D721Med (cell line): ENCODE measurements around the gene RUNX1.

Experiments
- DNase-seq: peaks from one replicate; pipeline ENCODE4 v3.0.0; 2011; ENCODE audit warnings: low spot score; ENCODE audit not compliant: insufficient read length
- FAIRE-seq: peaks from 2 replicates; lab custom pipeline; 2011; peaks lifted over from hg19 to GRCh38; lab: Jason Lieb, UNC
- CTCF ChIP-seq: IDR thresholded peaks from 2 replicates; pipeline ENCODE4 v1.5.1; 2012; ENCODE audit warnings: mild to moderate bottlenecking, control low read depth; ENCODE audit not compliant: insufficient read depth; ENCODE audit errors: missing control alignments

Gene RUNX1

GRCh38 chr21:34887105-34887442, 162.0 kb downstream of the RUNX1 start:
- no peak for TF ChIP-seq CTCF
- DNase-seq (no peak), FAIRE-seq (no peak)

- DNase-seq (no peak), FAIRE-seq (no peak)
- TF ChIP-seq CTCF = no peak
These were observed 162.6 kb downstream of the RUNX1 start for GRCh38 chr21:34886240-34887104.

GRCh38 chr21:34885626-34886239, 163.4 kb downstream of the RUNX1 start:
- FAIRE-seq = no peak
- no peak for DNase-seq

GRCh38 chr21:34885125-34885524, 164.0 kb downstream of the RUNX1 start:
- no peak for FAIRE-seq

More at GRCh38 chr21:34885626-34886239, 163.4 kb downstream of the RUNX1 start:
- no peak for TF ChIP-seq CTCF

GRCh38 chr21:34884346-34884929, 164.7 kb downstream of the RUNX1 start:
- FAIRE-seq (no peak), DNase-seq (no peak)
- no peak for TF ChIP-seq CTCF

More at GRCh38 chr21:34885125-34885524, 164.0 kb downstream of the RUNX1 start:
- DNase-seq = no peak
- TF ChIP-seq CTCF = no peak

- no peak for TF ChIP-seq CTCF
- FAIRE-seq (no peak), DNase-seq (no peak)
These were observed 165.4 kb downstream of the RUNX1 start for GRCh38 chr21:34883491-34884271.
